Adipocyte (in vitro differentiated cells): ENCODE results near the gene TGFBR3L.

Source experiments
- DNase-seq: peaks from one replicate; pipeline ENCODE4 v3.0.0-alpha.2; 2015; ENCODE audit warnings: low read depth
- H3K27me3 ChIP-seq: replicated peaks from 2 replicates; pipeline ENCODE4 v1.7.0; 2013; ENCODE audit warnings: mild to moderate bottlenecking, low read length, moderate library complexity; ENCODE audit not compliant: control insufficient read depth, insufficient read depth
- H3K36me3 ChIP-seq: 2 replicates; pipeline ENCODE4 v1.7.0; 2013; ENCODE audit warnings: low read length, mild to moderate bottlenecking, moderate library complexity; ENCODE audit not compliant: control insufficient read depth, insufficient read depth, severe bottlenecking
- H3K4me1 ChIP-seq: 2 replicates; pipeline ENCODE4 v1.7.0; 2013; ENCODE audit warnings: mild to moderate bottlenecking, low read length, moderate library complexity; ENCODE audit not compliant: control insufficient read depth, insufficient read depth
- H3K4me3 ChIP-seq: 2 replicates; pipeline ENCODE4 v1.7.0; 2013; ENCODE audit warnings: mild to moderate bottlenecking, low read length, moderate library complexity
- H3K9ac ChIP-seq: 2 replicates; pipeline ENCODE4 v1.7.0; 2013; ENCODE audit warnings: mild to moderate bottlenecking, low read length, moderate library complexity
- H3K9me3 ChIP-seq: 2 replicates; pipeline ENCODE4 v1.7.0; 2013; ENCODE audit warnings: mild to moderate bottlenecking, low read length, moderate library complexity; ENCODE audit not compliant: control insufficient read depth

TGFBR3L gene

DNA sequence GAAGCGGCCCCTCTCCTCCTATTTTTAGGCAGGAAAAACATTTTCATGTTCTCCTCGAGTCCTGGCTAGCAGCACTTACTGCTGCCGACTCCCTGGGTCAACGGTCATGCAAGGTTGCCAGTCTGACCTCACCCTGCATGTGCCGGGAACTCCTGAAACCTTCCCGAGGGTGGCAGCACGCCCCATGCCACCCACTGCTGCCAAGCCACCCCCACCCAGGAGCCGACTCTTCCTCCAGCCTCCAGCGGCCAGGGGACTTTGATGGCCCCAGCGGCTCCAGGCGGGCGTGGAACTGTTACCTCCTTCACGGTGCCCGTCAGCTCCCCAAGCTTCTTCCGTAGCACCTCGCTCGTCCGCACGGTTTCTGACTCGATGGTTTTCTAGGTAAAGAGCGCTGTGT is 20.1 kb downstream of the TGFBR3L start:
- H3K4me3 ChIP-seq, result no peak overlapping the region
- no peaks in the 10 kb centered on the region for H3K9me3 ChIP-seq
- H3K9ac ChIP-seq, result no peak overlapping the region
- H3K27me3 ChIP-seq, result no peaks in the 10 kb centered on the region
- no peak for DNase-seq
- no peaks in the 10 kb centered on the region for H3K4me1 ChIP-seq
- H3K36me3 ChIP-seq, result peaks cover 91% of the 10 kb centered on the region

DNA sequence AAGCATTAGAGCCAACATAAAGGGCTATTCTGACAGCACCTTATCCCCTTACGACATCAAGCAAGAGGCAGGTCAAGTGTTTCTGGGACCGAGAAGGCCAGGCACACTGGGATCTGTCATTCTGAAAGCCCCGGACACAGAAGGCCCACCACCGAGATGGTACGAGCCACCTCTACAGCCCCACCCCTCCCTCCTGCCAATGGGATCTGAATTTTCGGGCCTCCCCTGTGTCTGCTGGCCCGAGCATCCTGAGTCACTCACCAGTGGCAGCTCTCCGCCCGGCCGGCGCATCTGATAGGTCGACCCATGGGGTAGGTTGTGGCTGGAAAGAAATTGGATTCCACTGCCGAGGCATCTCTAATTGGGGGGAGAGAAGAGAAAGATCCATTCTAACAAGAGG is 26.2 kb downstream of the TGFBR3L start:
- DNase-seq, result no peak
- Histone ChIP-seq H3K9ac (no peak overlapping the region), H3K4me3 (no peak overlapping the region), H3K27me3 (no peaks in the 10 kb centered on the region), H3K4me1 (peaks cover 5% of the 10 kb centered on the region), H3K36me3 (peaks cover 49% of the 10 kb centered on the region), H3K9me3 (no peaks in the 10 kb centered on the region)

DNA sequence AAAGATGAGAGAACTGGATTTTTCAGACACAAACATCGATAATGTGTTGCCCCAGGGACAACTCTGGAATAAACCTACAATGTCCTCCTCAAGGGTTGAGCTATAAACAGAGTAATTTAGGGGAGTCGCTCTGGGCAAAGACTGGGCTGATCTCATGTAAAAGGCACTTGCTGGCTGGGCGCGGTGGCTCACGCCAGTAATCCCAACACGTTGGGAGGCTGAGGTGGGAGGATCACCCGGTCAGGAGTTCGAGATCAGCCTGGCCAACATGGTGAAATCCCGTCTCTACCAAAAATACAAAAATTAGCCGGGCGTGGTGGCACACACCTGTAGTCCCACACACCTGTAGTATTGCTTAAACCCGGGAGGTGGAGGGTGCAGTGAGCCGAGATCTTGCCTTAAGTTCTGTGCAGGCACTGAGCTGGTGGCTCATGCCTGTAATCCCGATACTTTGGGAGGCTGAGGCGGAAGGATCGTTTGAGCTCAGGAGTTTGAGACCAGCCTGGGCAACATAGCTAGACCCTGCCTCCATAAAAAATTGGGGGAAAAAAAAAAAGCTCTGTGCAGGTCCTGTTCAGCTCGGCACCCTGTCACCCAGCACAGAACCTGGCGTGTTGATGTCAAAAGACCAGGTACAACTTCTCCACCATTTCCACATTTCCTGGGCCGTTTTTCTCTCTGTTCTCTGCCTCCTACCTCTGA is 27.4 kb downstream of the TGFBR3L start:
- H3K36me3 ChIP-seq, result peaks cover 37% of the 10 kb centered on the region
- H3K9me3 ChIP-seq, result no peaks in the 10 kb centered on the region
- peak overlapping the region; percentile 99 for H3K9ac ChIP-seq
- peaks cover 5% of the 10 kb centered on the region for H3K4me1 ChIP-seq
- no peaks in the 10 kb centered on the region for H3K27me3 ChIP-seq
- no peak for DNase-seq
- H3K4me3 ChIP-seq, result peak overlapping the region; percentile 90

DNA sequence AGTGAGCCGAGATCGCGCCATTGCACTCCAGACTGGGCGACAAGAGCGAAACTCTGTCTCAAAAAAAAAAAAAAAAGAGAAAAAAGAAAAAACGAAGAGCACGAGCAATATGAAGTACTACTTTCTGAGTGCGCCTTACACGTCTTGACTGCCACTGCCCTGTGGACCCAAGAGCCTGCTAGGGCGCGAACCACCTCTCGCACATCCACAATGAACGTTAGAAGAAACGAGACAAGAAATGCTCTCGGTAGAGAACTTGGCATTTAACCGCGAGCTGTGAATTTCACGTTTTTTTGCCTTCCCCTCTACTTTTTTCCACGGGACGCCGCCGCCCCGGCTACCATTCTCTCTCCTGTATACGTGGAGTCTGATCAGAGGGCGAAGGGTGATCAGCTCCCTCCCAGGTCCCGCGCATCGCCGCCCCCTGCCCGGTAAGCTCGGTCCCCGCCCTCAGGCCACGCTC is 28.4 kb downstream of the TGFBR3L start:
- Histone ChIP-seq H3K36me3 (peaks cover 28% of the 10 kb centered on the region), H3K9ac (peak overlapping the region; percentile 99), H3K4me3 (peak overlapping the region; percentile 90), H3K27me3 (no peaks in the 10 kb centered on the region), H3K4me1 (peaks cover 5% of the 10 kb centered on the region), H3K9me3 (no peaks in the 10 kb centered on the region)
- DNase-seq, result peak; percentile 34

DNA sequence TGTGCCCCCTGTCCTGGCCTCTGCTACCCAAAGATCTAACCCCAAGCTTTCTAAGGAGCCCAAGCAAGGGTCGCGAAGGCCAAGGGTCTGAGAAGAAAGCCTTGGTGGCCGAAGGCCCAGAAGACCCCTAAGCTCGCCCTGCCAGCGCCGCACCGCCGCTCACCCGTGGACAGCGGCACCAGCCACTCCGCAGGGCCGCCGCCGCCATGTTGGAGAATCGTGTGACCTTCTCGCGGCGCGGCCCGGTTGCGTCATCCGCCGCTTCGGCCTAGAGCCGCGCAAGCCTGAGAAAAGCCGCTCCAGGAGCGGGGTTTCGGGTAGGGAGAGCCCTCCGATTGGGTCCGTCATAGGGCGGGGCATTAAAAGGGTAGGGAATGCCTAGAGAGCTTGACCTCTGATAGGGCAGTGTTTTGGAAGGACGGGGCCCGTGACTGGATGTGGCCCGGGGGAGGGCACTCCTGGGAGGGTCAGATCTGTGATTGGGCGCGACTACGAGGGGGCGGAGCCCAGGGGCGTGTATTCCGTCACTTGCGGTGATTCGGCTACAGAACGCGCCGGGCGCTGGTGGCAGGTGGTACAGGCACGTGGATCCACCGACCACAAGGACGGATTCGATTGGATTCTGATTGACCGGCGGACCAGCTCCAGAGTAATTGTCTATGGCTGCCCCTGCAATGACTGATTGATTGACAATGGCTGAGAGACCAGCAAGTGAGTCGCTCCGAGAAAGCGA is 29.0 kb downstream of the TGFBR3L start, which contains the start of gene TIMM44:
TIMM44 (minus strand) TSS at position 223 of the 733 bp plus-strand sequence; CDS start at position 208, 15 bp downstream.
- Histone ChIP-seq H3K36me3 (peaks cover 22% of the 10 kb centered on the region), H3K27me3 (no peaks in the 10 kb centered on the region), H3K4me3 (peak within 1 kb of the TSS; percentile 90), H3K4me1 (peaks cover 5% of the 10 kb centered on the region), H3K9me3 (no peaks in the 10 kb centered on the region), H3K9ac (peak within 1 kb of the TSS; percentile 99)
- peak; percentile 100 for DNase-seq

DNA sequence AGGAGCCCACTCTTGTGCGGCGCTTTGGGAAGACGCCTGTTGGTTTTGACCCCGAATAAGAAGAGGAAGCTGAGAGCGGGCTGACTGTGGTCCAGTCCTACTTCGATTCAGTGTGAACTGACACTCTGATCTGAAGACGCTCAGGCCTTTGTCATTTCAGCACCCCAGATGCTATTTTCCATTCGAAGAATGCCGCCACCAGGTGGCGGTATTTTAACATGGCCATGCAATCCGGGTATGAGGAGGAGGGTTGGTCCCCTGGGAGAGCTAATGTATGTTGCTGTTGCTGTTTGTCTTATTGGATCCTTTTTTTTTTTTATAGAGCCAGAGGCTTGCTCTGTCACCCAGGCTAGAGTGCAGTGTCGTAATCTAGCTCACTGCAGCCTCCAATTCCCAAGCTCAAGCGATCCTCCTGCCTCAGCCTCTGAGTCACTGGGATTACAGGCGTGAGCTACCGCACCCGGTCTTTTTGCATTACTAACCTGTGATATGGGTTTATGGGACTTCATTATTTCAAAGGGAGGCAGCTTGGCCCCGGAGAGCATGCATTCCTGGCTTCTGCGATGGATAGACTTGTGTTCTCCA is 29.6 kb downstream of the TGFBR3L start:
- H3K36me3 ChIP-seq, result peaks cover 16% of the 10 kb centered on the region
- peak; percentile 98 for DNase-seq
- no peaks in the 10 kb centered on the region for H3K27me3 ChIP-seq
- no peaks in the 10 kb centered on the region for H3K9me3 ChIP-seq
- H3K9ac ChIP-seq, result peak overlapping the region; percentile 75
- peaks cover 5% of the 10 kb centered on the region for H3K4me1 ChIP-seq
- peak overlapping the region; percentile 90 for H3K4me3 ChIP-seq

DNA sequence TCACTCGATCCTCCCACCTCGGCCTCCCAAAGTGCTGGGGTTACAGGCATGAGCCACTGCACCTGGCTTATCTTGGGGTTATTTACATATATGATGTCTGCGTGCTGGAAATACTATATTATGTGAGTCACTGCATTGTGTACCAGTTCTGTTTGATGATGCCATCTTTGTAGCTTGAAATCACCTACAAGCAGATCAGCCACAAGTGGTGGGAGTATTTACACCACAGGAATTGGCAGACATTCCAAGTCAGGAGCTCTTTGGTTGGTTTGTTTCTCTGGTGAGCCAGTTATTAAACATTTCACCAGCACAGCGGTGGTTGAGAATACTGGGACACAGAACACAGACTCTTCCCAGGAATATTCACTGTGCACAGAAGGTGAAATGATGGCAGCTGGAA is 33.3 kb downstream of the TGFBR3L start:
- no peak overlapping the region for H3K4me3 ChIP-seq
- H3K9ac ChIP-seq, result no peak overlapping the region
- H3K27me3 ChIP-seq, result no peaks in the 10 kb centered on the region
- H3K9me3 ChIP-seq, result no peaks in the 10 kb centered on the region
- peaks cover 2% of the 10 kb centered on the region for H3K4me1 ChIP-seq
- H3K36me3 ChIP-seq, result no peaks in the 10 kb centered on the region
- DNase-seq, result no peak

DNA sequence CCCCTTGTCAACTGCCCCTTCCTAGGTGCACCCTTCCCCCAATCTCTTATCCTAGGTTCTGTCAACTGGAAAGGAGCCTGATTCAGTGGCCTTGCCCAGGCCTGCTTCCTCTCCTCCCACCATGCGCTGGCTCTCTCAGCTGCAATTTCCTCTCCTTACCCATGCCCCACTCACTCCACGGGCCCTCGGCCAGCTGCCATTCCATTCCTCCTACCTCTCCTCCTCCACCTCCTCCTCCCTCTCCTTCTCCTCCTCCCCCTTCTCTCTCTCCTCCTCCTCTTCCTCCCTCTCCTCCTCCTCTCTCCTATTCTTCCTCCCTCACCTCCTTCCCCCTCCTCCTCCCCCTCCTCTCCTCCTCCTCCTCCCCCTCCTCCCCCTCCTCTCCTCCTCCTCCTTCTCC is 38.4 kb downstream of the TGFBR3L start:
- no peak overlapping the region for H3K4me3 ChIP-seq
- no peaks in the 10 kb centered on the region for H3K9me3 ChIP-seq
- H3K27me3 ChIP-seq, result no peaks in the 10 kb centered on the region
- DNase-seq, result peak; percentile 17
- no peak overlapping the region for H3K9ac ChIP-seq
- H3K4me1 ChIP-seq, result peaks cover 3% of the 10 kb centered on the region
- peaks cover 5% of the 10 kb centered on the region for H3K36me3 ChIP-seq

DNA sequence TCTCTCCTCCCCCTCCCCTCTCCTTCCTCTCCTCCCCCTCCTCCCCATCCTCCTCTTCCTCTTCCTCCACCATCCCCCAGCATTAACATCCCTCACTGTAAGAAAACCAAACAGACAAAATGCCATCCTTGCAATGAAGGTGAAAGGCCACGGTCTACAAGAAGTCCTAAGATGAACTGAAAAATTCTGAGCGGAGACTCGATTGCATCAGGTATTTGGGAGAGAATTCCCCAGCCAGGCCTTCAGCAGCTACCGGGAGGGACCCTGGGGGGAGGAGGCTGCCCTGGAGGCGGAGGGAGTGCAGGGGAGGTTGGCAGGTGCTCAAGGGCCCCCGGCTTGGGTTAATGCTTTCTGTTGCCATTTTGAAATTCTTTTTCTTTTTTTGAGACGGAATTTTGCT is 38.9 kb downstream of the TGFBR3L start:
- no peak overlapping the region for H3K4me3 ChIP-seq
- no peak overlapping the region for H3K9ac ChIP-seq
- no peaks in the 10 kb centered on the region for H3K9me3 ChIP-seq
- no peaks in the 10 kb centered on the region for H3K27me3 ChIP-seq
- peaks cover 5% of the 10 kb centered on the region for H3K36me3 ChIP-seq
- no peak for DNase-seq
- H3K4me1 ChIP-seq, result peaks cover 3% of the 10 kb centered on the region

DNA sequence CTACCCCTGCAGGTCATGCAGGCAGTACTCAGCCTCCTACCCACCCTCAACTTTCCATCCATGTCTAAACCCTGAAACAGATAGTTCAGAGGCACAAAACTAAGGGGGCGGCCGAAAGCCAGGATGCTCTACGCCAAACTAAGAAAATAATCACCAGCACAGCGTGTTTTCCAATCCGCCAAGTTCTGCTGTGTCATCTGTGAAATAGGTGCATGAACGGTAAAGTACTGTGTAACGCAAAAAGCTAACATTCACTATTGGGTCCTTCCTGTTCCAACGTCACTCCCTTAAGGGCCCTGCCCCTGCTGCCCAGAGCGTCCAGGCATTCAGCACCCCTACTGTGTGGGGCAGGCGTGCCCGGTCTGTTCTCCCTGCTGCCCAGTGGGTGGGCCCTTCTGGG is 41.1 kb downstream of the TGFBR3L start:
- Histone ChIP-seq H3K4me3 (no peak overlapping the region), H3K9ac (no peak overlapping the region), H3K4me1 (peaks cover 3% of the 10 kb centered on the region), H3K27me3 (no peaks in the 10 kb centered on the region), H3K36me3 (peaks cover 9% of the 10 kb centered on the region), H3K9me3 (no peaks in the 10 kb centered on the region)
- no peak for DNase-seq

DNA sequence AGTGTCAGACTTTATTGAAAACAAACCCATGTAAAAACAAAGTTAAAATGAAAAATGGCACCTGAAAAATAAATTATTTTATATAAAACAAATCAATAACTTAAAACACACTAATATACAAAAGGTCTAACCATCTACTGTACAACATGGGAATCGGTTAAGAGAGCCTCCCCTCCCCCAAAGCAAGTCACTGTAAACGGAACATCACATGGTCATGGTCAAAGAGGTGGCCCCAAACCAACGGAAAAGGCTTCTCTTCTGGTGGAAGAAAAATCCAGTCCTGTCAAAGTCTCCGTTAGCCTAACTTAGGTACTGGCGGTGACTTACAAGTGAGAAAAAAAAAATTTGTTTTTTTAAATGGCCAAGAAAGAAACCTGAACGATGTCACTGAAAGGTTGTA is 44.6 kb downstream of the TGFBR3L start:
- no peak for DNase-seq
- H3K4me1 ChIP-seq, result no peaks in the 10 kb centered on the region
- H3K27me3 ChIP-seq, result no peaks in the 10 kb centered on the region
- no peaks in the 10 kb centered on the region for H3K9me3 ChIP-seq
- H3K36me3 ChIP-seq, result peaks cover 40% of the 10 kb centered on the region
- H3K4me3 ChIP-seq, result no peak overlapping the region
- H3K9ac ChIP-seq, result no peak overlapping the region
